OCI-LY1 (cell line): ENCODE measurements around the gene IPMK.

ENCODE experiments used
- H2AFZ ChIP-seq: fragments of 200-600 bp; sonication (generic), shearing (Covaris generic); 2 replicates; pipeline ENCODE4 v1.6.0; 2014; ENCODE audit warnings: antibody characterized with exemption, mild to moderate bottlenecking, low read length
- H3F3A ChIP-seq: fragments of 200-600 bp; sonication (generic), shearing (Covaris generic); 2 replicates; pipeline ENCODE4 v1.6.0; 2014; ENCODE audit warnings: mild to moderate bottlenecking, antibody characterized with exemption, low read length, moderate library complexity; ENCODE audit not compliant: insufficient read depth
- H3K27ac ChIP-seq: fragments of 200-600 bp; sonication (generic); 2 replicates; pipeline ENCODE4 v1.5.1; 2014; ENCODE audit warnings: low read length, mixed run types, mild to moderate bottlenecking, low read depth; ENCODE audit not compliant: poor library complexity, severe bottlenecking
- H3K27me3 ChIP-seq: fragments of 200-600 bp; sonication (generic); 2 replicates; pipeline ENCODE4 v1.6.0; 2014; ENCODE audit warnings: antibody characterized with exemption, mild to moderate bottlenecking, low read length, moderate library complexity; ENCODE audit not compliant: insufficient read depth
- H3K36me3 ChIP-seq: fragments of 200-600 bp; sonication (generic); 2 replicates; pipeline ENCODE4 v1.6.1; 2014; ENCODE audit warnings: mild to moderate bottlenecking, antibody characterized with exemption, low read length, moderate library complexity, mixed read lengths; ENCODE audit not compliant: insufficient read depth
- H3K4me1 ChIP-seq: fragments of 200-600 bp; sonication (generic); 2 replicates; pipeline ENCODE4 v1.5.1; 2014; ENCODE audit warnings: mild to moderate bottlenecking, low read length, moderate library complexity; ENCODE audit not compliant: insufficient read depth, severe bottlenecking
- H3K4me2 ChIP-seq: fragments of 200-600 bp; sonication (generic), shearing (Covaris generic); 2 replicates; pipeline ENCODE4 v1.6.1; 2014; ENCODE audit warnings: low read length
- H3K4me3 ChIP-seq: fragments of 200-600 bp; sonication (generic); 2 replicates; pipeline ENCODE4 v1.5.1; 2014; ENCODE audit warnings: low read length, low read depth, mild to moderate bottlenecking, mixed read lengths; ENCODE audit not compliant: poor library complexity, severe bottlenecking
- H3K79me2 ChIP-seq: fragments of 200-600 bp; shearing (Covaris generic); 2 replicates; pipeline ENCODE4 v1.6.1; 2016; ENCODE audit warnings: mixed run types, low read length, mixed read lengths; ENCODE audit not compliant: insufficient read depth
- H3K9ac ChIP-seq: fragments of 200-600 bp; sonication (generic), shearing (Covaris generic); 2 replicates; pipeline ENCODE4 v1.6.1; 2014; ENCODE audit warnings: mild to moderate bottlenecking, low read length, mixed read lengths
- H3K9me2 ChIP-seq: fragments of 200-600 bp; sonication (generic), shearing (Covaris generic); 2 replicates; pipeline ENCODE4 v1.6.1; 2014; ENCODE audit warnings: low read depth, mild to moderate bottlenecking, low read length, mixed read lengths
- H3K9me3 ChIP-seq: fragments of 200-600 bp; shearing (Covaris generic); 2 replicates; pipeline ENCODE4 v1.6.1; 2014; ENCODE audit warnings: low read length, mixed read lengths
- H4K20me1 ChIP-seq: fragments of 200-600 bp; sonication (generic), shearing (Covaris generic); 2 replicates; pipeline ENCODE4 v1.6.0; 2016; ENCODE audit warnings: mild to moderate bottlenecking, low read length; ENCODE audit not compliant: insufficient read depth
- CTCF ChIP-seq: fragments of 200-600 bp; sonication (generic), shearing (Covaris generic); IDR thresholded peaks from 2 replicates; pipeline ENCODE4 v1.5.1; 2017; ENCODE audit warnings: mild to moderate bottlenecking, antibody characterized with exemption, low read length, moderate library complexity, mixed read lengths
- EZH2 ChIP-seq: fragments of 200-600 bp; sonication (generic), shearing (Covaris generic); IDR thresholded peaks from 2 replicates; pipeline ENCODE4 v1.8.0; 2017; ENCODE audit warnings: borderline replicate concordance, mixed run types, mild to moderate bottlenecking, antibody characterized with exemption, low read length, moderate library complexity, mixed read lengths

Gene IPMK

DNA sequence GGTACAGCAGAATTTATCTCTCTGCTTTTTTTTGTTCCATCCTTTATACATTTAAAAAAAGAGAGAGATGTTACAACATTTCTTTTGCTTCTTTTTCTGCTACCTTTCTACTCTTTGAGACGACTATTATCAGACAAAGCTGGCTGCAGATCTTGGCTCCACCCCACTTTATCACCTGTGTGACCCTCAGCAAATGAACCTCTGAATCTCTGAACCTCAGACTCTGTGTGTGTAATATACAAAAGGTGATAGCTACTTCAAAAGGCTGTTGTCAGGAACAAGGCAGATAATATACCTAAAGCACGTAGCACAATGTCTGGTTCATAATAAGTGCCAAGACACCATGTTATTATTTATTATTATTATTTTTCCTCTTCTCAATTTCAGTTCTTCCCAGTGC is 34.6 kb upstream of the IPMK start:
- no peak overlapping the region for H3K4me2 ChIP-seq
- no peaks in the 10 kb centered on the region for H3K4me1 ChIP-seq
- no peaks in the 10 kb centered on the region for H3K9me2 ChIP-seq
- no peaks in the 10 kb centered on the region for H4K20me1 ChIP-seq
- H3K27ac ChIP-seq = no peak overlapping the region
- no peak overlapping the region for H2AFZ ChIP-seq
- H3K4me3 ChIP-seq = no peak overlapping the region
- no peaks in the 10 kb centered on the region for H3K36me3 ChIP-seq
- H3F3A ChIP-seq = no peaks in the 10 kb centered on the region
- no peaks in the 10 kb centered on the region for H3K79me2 ChIP-seq
- TF ChIP-seq EZH2 (no peak), CTCF (no peak)
- H3K9ac ChIP-seq = no peak overlapping the region
- no peaks in the 10 kb centered on the region for H3K9me3 ChIP-seq
- no peaks in the 10 kb centered on the region for H3K27me3 ChIP-seq

- no peaks in the 10 kb centered on the region for H3K36me3 ChIP-seq
- H3K9me3 ChIP-seq = no peaks in the 10 kb centered on the region
- H2AFZ ChIP-seq = no peak overlapping the region
- TF ChIP-seq EZH2 = no peak
- no peak for TF ChIP-seq CTCF
- no peak overlapping the region for H3K27ac ChIP-seq
- H3F3A ChIP-seq = no peaks in the 10 kb centered on the region
- no peaks in the 10 kb centered on the region for H3K27me3 ChIP-seq
- H3K9me2 ChIP-seq = no peaks in the 10 kb centered on the region
- H3K4me2 ChIP-seq = no peak overlapping the region
- no peak overlapping the region for H3K4me3 ChIP-seq
- no peak overlapping the region for H3K9ac ChIP-seq
- H3K79me2 ChIP-seq = no peaks in the 10 kb centered on the region
- H4K20me1 ChIP-seq = no peaks in the 10 kb centered on the region
- H3K4me1 ChIP-seq = no peaks in the 10 kb centered on the region
Observed at GRCh38 chr10:58300676-58301075, 33.0 kb upstream of the IPMK start.

GRCh38 chr10:58299580-58299979 is 31.9 kb upstream of the IPMK start:
- H3K9me3 ChIP-seq = no peaks in the 10 kb centered on the region
- no peak overlapping the region for H2AFZ ChIP-seq
- H3F3A ChIP-seq = no peaks in the 10 kb centered on the region
- no peak overlapping the region for H3K4me2 ChIP-seq
- no peaks in the 10 kb centered on the region for H3K36me3 ChIP-seq
- TF ChIP-seq CTCF (peak; percentile 94), EZH2 (no peak)
- no peaks in the 10 kb centered on the region for H3K9me2 ChIP-seq
- H3K4me1 ChIP-seq = no peaks in the 10 kb centered on the region
- H3K27ac ChIP-seq = no peak overlapping the region
- H3K79me2 ChIP-seq = no peaks in the 10 kb centered on the region
- H3K27me3 ChIP-seq = no peaks in the 10 kb centered on the region
- no peak overlapping the region for H3K4me3 ChIP-seq
- no peaks in the 10 kb centered on the region for H4K20me1 ChIP-seq
- no peak overlapping the region for H3K9ac ChIP-seq
